ENCODE results near the gene TNPO3.
"Not testable (repeated sequence)": the region's sequence is repeated elsewhere in the genome, so short reads cannot be mapped to it uniquely, and the experiment has no call there.

Gene TNPO3

DNA sequence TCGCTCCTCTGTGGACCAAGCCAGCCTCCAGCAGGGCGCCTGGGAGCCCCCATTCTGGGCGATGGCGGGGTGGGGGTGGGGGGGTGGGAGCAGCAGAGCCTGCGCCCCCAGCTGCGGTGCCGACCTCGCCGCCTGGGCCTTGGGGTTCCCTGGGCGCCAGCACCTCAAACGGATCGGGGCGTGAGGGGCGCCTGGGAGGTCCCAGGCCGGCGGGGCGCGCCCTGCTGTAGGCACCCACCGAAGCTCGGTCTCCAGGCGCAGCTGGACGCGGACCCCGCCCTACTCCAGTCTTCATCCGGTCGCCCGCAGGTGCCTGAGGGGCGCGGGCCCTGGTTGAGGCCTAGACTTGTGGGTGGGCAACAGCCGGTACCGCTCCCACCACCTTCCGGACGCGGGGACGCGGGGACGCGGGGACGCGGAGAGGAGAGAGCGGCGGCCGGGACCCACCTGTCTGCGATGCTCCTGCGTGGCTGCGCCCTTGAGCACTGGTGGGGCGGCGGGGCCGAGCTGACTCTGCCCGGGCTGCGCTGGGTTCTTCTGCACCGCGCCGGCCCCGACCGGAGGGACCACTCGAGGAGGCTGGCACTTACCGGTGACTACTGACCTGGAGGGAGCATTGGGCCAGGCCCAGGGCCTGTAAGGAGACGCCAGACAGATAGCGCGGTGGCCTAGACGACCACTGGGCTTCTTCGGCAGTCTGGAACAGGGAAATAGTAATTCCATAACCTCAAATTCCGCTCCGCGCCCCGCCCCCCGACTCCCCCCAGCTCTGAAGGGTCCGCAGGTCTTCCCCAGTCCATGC is 138.9 kb downstream of the TNPO3 start:
- H3K9me3 Mint-ChIP-seq, result no peaks in the 10 kb centered on the region
- ATAC-seq (replicated peaks; ENCODE audit: extremely low read depth, poor library complexity, severe bottlenecking), result no peak
- H3K4me3 Mint-ChIP-seq, result peak overlapping the region; percentile 47
- peak overlapping the region; percentile 14 for H3K27ac Mint-ChIP-seq (ENCODE audit: low read depth)
- peaks cover 6% of the 10 kb centered on the region for H3K4me1 Mint-ChIP-seq
- H3K36me3 Mint-ChIP-seq (ENCODE audit: insufficient read depth), result no peaks in the 10 kb centered on the region
- H3K27me3 Mint-ChIP-seq, result peaks cover 76% of the 10 kb centered on the region
- DNase-seq (ENCODE audit: low spot score in 2 of 2), result no peak

DNA sequence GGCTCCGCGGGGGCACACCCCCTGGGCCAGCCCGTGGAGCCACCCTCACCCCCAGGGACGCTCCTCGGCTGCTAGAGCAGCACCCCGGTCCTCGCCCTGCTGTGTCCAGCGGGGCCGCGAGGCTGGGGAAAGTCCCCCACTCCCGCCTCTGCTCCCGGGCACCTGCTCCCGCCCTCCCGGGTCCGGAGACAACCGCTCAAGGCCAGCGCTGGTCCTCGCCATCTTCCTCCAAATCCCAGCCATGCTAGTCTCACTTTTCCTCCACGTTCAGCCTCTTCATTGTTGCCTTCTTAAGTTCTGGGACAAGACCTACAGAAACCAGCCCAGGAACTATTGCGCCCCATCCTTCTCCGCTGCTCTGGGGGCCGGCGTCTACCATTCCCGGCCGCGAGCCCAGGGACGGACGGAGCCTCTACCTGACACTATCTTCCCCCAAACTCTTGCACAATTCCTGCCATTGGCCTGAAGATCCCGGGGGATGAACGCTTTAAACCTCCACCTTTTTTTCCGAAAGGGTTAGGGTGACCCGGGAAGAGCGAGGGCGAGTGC is 139.6 kb downstream of the TNPO3 start:
- peaks cover 82% of the 10 kb centered on the region for H3K27me3 Mint-ChIP-seq
- H3K27ac Mint-ChIP-seq (ENCODE audit: low read depth), result peak overlapping the region; percentile 14
- H3K36me3 Mint-ChIP-seq (ENCODE audit: insufficient read depth), result no peaks in the 10 kb centered on the region
- H3K9me3 Mint-ChIP-seq, result no peaks in the 10 kb centered on the region
- H3K4me3 Mint-ChIP-seq, result peak overlapping the region; percentile 47
- DNase-seq (ENCODE audit: low spot score in 2 of 2) (no peak), ATAC-seq (replicated peaks; ENCODE audit: extremely low read depth, poor library complexity, severe bottlenecking) (no peak)
- H3K4me1 Mint-ChIP-seq, result peaks cover 6% of the 10 kb centered on the region

DNA sequence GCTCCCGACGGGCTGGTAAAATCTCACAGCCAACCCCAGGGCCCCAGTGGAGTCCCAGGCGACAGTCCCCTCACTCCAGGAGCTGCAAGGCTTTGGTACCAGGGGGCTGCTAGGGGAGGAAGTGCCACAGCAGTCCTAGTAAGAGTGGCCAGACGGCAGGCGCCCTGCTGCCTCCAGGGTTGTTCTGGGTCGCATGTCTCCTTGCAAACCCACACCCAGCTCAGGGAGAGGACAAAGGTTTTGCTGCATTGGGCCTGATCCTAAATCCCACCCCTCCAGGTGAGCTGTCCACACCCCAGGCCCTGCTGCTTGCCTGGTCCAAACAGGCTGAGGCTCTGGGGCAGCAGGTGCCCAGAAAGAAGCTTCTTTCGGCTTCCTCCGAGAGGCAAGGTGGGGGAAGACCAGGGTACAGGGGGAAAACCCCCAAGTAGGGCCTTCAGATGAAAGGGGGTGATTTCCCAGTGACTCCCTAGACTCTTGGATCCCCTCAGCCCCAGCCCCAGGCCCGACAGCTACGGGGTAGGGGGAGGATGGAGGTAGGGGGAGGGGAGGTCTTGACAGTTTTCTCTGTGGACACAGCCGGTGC is 140.3 kb downstream of the TNPO3 start:
- ATAC-seq (replicated peaks; ENCODE audit: extremely low read depth, poor library complexity, severe bottlenecking) (no peak), DNase-seq (ENCODE audit: low spot score in 2 of 2) (no peak)
- Mint-ChIP-seq H3K4me3 (no peak overlapping the region), H3K27ac (ENCODE audit: low read depth) (no peak overlapping the region), H3K36me3 (ENCODE audit: insufficient read depth) (no peaks in the 10 kb centered on the region), H3K9me3 (no peaks in the 10 kb centered on the region), H3K27me3 (peaks cover 86% of the 10 kb centered on the region), H3K4me1 (peaks cover 6% of the 10 kb centered on the region)

DNA sequence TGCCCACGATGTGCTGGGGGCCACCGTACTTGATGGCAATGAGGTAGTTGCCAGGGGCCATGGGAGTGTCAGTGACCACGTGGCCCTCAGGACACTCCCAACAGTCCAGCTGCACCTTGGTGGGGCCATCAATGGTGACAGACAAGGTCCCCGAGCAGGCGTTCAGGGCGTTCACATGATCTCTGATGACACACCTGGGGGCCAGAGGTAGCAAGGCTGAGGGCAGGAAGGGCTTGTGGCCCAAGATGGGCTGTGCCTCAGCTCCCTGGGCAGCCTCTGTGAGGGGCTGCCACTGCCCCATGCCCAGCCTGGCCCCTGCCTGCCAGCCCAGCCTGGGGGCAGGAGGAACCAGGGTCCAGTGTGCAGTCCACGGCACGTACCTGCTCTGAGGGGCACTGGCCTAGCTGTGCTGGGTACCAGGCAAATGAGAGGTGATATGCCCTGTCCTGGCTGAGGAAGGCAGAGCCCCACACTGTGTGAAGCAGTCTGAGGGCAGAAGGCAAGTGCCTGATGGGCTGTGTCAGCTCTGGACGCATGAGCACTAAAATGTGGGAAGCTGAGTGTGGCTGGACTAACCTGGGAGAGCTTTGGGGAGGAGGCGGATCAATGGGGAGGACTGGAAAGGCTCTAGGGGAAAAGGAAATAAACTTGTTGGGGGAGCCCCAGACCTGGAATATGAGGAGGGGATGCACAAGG is 140.9 kb downstream of the TNPO3 start:
- peaks cover 6% of the 10 kb centered on the region for H3K4me1 Mint-ChIP-seq
- no peak overlapping the region for H3K4me3 Mint-ChIP-seq
- DNase-seq (ENCODE audit: low spot score in 2 of 2) (no peak), ATAC-seq (replicated peaks; ENCODE audit: extremely low read depth, poor library complexity, severe bottlenecking) (no peak)
- no peaks in the 10 kb centered on the region for H3K36me3 Mint-ChIP-seq (ENCODE audit: insufficient read depth)
- H3K27ac Mint-ChIP-seq (ENCODE audit: low read depth), result no peak overlapping the region
- H3K27me3 Mint-ChIP-seq, result peaks cover 86% of the 10 kb centered on the region
- no peaks in the 10 kb centered on the region for H3K9me3 Mint-ChIP-seq

DNA sequence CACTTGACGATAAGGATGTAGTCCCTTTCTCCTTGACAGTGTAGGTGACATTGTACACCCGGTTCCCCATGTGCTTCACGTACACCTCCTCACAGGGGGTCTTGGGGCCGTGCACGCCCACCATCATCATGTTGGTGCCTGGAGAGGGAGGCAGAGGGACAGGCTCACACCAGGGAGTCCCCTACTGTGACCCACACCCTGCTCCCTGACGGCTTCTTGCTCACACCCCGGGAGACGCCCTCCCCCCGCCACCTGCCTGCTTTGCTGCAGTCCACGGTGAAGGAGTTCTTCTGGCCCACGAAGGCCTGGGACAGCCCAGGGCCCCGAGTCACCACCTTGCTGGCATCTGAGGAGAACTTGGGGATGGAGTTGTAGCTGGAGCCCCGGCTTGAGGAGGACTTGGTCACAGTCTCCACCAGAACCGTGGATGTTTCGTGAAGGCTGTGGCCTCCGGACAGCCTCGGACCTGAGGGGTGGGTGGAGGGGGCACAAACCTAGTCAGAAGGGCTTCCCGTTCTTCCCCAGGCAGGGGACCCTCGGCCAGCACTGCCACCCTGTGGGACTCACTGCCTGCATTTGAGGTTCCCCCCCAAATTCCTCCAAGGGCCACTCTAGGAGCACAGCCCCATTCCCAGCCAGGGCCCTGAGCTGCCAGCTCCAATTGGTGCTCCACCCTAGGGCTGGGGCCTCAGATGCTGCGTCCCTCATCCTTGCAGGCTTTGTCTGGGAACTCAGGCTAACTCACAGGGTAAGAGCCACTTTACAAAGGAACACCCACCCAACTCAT is 142.0 kb downstream of the TNPO3 start:
- DNase-seq (ENCODE audit: low spot score in 2 of 2); H3K36me3 Mint-ChIP-seq (ENCODE audit: insufficient read depth); ATAC-seq (replicated peaks; ENCODE audit: extremely low read depth, poor library complexity, severe bottlenecking); H3K9me3 Mint-ChIP-seq; H3K4me1 Mint-ChIP-seq; H3K27ac Mint-ChIP-seq (ENCODE audit: low read depth); H3K4me3 Mint-ChIP-seq: not testable (repeated sequence)
- H3K27me3 Mint-ChIP-seq, result peaks cover 86% of the 10 kb centered on the region

DNA sequence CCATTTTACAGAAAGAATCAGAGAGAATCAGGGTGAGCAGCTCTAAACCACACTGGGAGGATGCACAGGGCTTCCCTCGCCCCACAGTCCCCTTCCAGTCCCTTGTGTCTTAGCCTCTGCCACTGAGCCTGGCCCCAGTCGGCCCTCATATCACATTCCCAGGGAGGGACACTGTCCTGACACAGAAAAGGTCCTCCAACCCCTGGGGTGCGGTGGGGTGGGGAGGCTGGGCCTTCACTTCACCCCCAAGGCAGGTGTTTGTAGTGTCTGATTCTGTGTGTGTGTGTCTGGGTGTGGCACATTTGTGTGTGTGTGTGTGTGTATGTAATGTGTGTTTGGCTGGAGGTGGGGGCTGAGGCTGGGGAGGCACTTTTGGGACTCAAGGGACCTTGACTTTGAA is 142.6 kb downstream of the TNPO3 start:
- DNase-seq (ENCODE audit: low spot score in 2 of 2), result no peak
- Mint-ChIP-seq H3K27me3 (peaks cover 86% of the 10 kb centered on the region), H3K36me3 (ENCODE audit: insufficient read depth) (no peaks in the 10 kb centered on the region), H3K9me3 (no peaks in the 10 kb centered on the region), H3K4me3 (no peak overlapping the region), H3K4me1 (peaks cover 6% of the 10 kb centered on the region), H3K27ac (ENCODE audit: low read depth) (no peak overlapping the region)
- ATAC-seq (replicated peaks; ENCODE audit: extremely low read depth, poor library complexity, severe bottlenecking), result no peak

DNA sequence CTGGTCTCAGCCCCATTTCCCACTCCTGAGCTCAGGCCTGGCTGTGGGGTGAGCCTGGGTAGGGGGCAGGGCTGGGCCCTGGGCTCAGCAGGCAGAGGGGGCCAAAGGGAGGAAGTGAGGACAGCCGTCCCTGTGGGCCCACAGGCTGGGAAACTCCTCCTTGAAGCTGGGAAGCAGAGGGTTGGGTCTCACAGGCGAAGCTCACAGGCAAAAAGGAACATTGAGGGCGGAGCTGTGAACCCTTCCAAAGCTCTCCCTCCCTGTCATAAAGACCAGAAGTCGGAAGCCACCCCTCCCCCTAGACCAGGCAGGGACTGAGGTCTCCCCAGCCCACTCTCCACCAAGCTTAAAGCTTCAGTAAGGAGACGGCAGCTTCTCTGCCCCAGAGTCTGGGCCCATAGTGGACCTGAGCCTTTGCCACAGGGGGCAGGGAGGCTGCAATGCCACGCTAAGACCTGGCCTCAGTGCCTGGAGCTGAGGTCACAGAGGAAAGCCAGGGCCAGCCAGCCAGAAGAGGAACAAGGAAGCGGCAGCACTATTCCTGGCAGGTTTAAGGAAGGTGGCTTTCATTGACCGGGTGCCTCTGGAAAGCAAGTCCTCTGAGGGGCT is 143.4 kb downstream of the TNPO3 start:
- Mint-ChIP-seq H3K4me1 (peaks cover 6% of the 10 kb centered on the region), H3K9me3 (no peaks in the 10 kb centered on the region), H3K27me3 (peaks cover 86% of the 10 kb centered on the region), H3K4me3 (no peak overlapping the region), H3K27ac (ENCODE audit: low read depth) (no peak overlapping the region), H3K36me3 (ENCODE audit: insufficient read depth) (no peaks in the 10 kb centered on the region)
- ATAC-seq (replicated peaks; ENCODE audit: extremely low read depth, poor library complexity, severe bottlenecking) (no peak), DNase-seq (ENCODE audit: low spot score in 2 of 2) (no peak)

DNA sequence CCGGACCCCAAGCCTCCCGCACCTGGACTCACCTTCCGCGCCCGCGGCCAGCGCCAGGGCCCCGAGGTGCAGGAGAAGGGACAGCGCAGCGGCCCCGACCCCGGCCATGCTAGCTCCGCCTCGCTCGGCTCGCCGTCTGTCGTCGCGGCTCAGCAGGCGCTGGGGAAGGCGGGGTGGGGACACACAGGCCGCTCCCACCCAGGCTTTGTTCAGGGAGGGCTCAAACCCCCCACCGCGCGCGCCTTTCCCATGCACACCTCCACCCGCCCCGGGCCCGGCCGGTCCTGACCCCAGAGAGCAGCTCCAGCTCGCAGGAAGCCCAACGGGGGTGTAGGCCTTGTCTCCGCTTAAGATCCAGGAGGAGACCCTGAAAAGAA is 144.4 kb downstream of the TNPO3 start, which contains the start of gene KCP:
Gene KCP (minus strand): TSS at position 141 of the 377 bp plus-strand sequence. CDS start 33 bp downstream, at position 108.
- DNase-seq (ENCODE audit: low spot score in 2 of 2) (no peak), ATAC-seq (replicated peaks; ENCODE audit: extremely low read depth, poor library complexity, severe bottlenecking) (no peak)
- Mint-ChIP-seq H3K27me3 (peaks cover 90% of the 10 kb centered on the region), H3K4me1 (peaks cover 5% of the 10 kb centered on the region), H3K36me3 (ENCODE audit: insufficient read depth) (no peaks in the 10 kb centered on the region), H3K27ac (ENCODE audit: low read depth) (peak within 1 kb of the TSS; percentile 22), H3K9me3 (no peaks in the 10 kb centered on the region), H3K4me3 (no peak within 1 kb of the TSS)

DNA sequence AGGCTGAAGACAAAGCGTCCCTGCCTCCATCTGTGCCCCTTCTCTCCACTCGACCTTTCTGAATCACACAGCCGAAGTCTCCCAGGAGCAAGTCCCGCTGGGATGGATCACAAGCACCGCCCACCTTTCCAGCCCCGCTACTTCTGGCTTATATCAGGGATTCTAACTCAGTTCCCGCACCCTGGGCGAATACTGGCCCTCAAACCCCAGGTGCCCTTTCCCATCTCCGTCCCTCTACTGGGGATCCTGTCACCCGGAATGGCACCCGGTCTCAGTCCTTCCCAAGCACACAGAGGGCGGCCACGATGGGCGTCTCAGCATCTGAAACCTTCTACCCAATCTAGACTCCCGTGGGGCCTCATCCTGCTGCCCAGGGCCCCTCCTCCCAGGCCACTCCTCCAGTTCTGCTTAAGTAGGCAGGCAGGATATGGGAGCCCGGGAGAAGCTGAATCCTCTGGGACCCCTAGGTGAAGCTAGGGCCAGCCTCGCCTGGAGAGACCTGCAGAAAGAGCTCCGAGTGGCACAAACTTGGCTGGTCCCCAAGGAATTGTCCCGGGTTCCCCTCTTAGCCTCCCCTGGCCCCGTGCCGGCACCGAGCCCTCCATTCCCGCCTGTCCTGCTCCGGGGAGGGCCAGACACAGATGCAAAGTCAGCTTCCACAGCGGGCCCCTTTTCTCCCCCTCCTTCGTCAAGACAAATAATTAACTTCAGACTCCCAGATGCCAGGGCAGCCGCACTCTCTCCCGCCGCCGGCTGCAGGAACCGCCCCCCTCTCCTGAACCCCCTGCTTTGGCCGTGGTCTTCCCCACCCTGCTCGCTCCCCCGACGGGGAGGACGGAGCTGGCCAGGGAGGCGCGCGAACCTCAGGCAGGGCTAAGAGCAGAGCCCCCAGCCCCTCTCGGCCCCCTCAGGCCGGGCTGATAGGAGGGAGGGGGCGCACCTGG is 145.0 kb downstream of the TNPO3 start:
- peaks cover under 1% of the 10 kb centered on the region for H3K4me1 Mint-ChIP-seq
- DNase-seq (ENCODE audit: low spot score in 2 of 2) (no peak), ATAC-seq (replicated peaks; ENCODE audit: extremely low read depth, poor library complexity, severe bottlenecking) (no peak)
- peaks cover 1% of the 10 kb centered on the region for H3K36me3 Mint-ChIP-seq (ENCODE audit: insufficient read depth)
- H3K27me3 Mint-ChIP-seq, result peaks cover 90% of the 10 kb centered on the region
- no peaks in the 10 kb centered on the region for H3K9me3 Mint-ChIP-seq
- H3K4me3 Mint-ChIP-seq, result no peak overlapping the region
- peak overlapping the region; percentile 22 for H3K27ac Mint-ChIP-seq (ENCODE audit: low read depth)

DNA sequence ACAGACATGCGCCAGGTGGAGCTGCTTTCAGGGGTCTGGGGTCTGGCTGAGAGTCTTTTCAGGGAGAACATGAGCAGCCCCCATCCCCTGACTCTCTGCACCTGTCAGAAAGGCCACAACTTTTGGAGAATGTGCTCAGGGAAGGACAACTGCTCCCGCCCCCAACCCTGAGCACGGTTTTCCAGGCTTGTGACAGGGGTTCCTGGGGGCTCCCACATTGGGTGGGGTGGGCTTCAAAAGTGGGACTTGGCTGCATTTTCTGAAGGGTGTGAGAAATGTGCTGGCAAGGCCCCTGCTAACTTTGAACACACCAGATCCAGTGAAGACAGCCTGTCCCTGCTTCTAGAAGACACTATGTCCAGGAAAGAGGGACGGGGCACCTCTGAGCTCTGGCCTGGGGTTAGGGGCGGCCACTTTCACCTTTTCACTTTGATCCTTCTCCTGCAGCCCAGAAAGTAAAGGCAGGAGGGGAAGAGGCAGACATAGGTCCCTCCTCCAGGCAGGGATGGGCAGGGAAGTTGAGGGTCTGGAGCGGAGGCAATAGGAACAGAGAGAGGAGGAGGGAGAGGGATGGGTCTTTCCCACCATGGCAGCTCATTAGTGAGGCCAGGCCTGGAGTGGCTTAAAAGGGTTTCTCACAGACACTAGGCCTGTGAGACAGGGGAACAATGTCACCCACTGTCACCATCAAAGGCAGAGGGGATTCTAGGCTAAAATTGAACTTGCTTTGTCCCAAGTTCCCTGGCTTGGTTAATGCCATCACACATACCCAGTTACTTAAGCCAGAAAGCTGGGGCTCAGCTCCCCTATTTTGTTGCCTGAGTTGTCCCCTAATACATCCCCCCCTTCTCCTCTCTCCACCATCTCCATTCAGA is 145.9 kb downstream of the TNPO3 start:
- ATAC-seq (replicated peaks; ENCODE audit: extremely low read depth, poor library complexity, severe bottlenecking), result no peak
- H3K27me3 Mint-ChIP-seq, result peaks cover 88% of the 10 kb centered on the region
- peak overlapping the region; percentile 22 for H3K27ac Mint-ChIP-seq (ENCODE audit: low read depth)
- peaks cover 1% of the 10 kb centered on the region for H3K36me3 Mint-ChIP-seq (ENCODE audit: insufficient read depth)
- no peaks in the 10 kb centered on the region for H3K9me3 Mint-ChIP-seq
- H3K4me1 Mint-ChIP-seq, result peaks cover 7% of the 10 kb centered on the region
- H3K4me3 Mint-ChIP-seq, result no peak overlapping the region
- DNase-seq (ENCODE audit: low spot score in 2 of 2), result no peak

All from central memory CD8-positive, alpha-beta T cell (primary cell).